ENCODE results near the gene OSBPL10. TPM values are rescaled to one million over a fixed set of nuclear protein-coding genes. Genes with fewer than 3 reads are reported as not detected.
A peak's percentile ranks its signal among the peaks of the same experiment; 100 is the strongest.

Gene OSBPL10
- total RNA-seq, 2 experiments from 2014 or later, result 0.09 to 0.22 TPM

- Mint-ChIP-seq H3K36me3 (peaks cover 15% of the 10 kb centered on the region), H3K9me3 (peaks cover 24% of the 10 kb centered on the region), H3K27ac (no peak overlapping the region), H3K27me3 (no peaks in the 10 kb centered on the region), H3K4me1 (peaks cover 13% of the 10 kb centered on the region), H3K4me3 (no peak overlapping the region)
- ATAC-seq (ENCODE audit: low read depth) (no peak), DNase-seq (no peak)
- POLR2A ChIA-PET, result no interaction called here
Measured at GRCh38 chr3:31920310-31920709, 60.8 kb downstream of the OSBPL10 start.

GRCh38 chr3:31919528-31919927 lies 61.5 kb downstream of the OSBPL10 start:
- ATAC-seq (ENCODE audit: low read depth) (no peak), DNase-seq (no peak)
- H3K36me3 Mint-ChIP-seq, result peaks cover 15% of the 10 kb centered on the region
- no peak overlapping the region for H3K27ac Mint-ChIP-seq
- POLR2A ChIA-PET, result no interaction called here
- H3K4me1 Mint-ChIP-seq, result peaks cover 13% of the 10 kb centered on the region
- peaks cover 24% of the 10 kb centered on the region for H3K9me3 Mint-ChIP-seq
- H3K27me3 Mint-ChIP-seq, result no peaks in the 10 kb centered on the region
- H3K4me3 Mint-ChIP-seq, result no peak overlapping the region

GRCh38 chr3:31918179-31919150 lies 62.6 kb downstream of the OSBPL10 start:
- H3K4me3 Mint-ChIP-seq, result peak overlapping the region; percentile 76
- H3K9me3 Mint-ChIP-seq, result peaks cover 22% of the 10 kb centered on the region
- peaks cover 13% of the 10 kb centered on the region for H3K4me1 Mint-ChIP-seq
- peaks cover 15% of the 10 kb centered on the region for H3K36me3 Mint-ChIP-seq
- POLR2A ChIA-PET, result no interaction called here
- H3K27me3 Mint-ChIP-seq, result no peaks in the 10 kb centered on the region
- ATAC-seq (ENCODE audit: low read depth) (peak; percentile 83), DNase-seq (no peak)
- peak overlapping the region; percentile 93 for H3K27ac Mint-ChIP-seq

GRCh38 chr3:31917303-31918005 lies 63.6 kb downstream of the OSBPL10 start:
- ATAC-seq (ENCODE audit: low read depth) (no peak), DNase-seq (no peak)
- peaks cover 15% of the 10 kb centered on the region for H3K36me3 Mint-ChIP-seq
- H3K4me3 Mint-ChIP-seq, result peak overlapping the region; percentile 37
- peaks cover 22% of the 10 kb centered on the region for H3K9me3 Mint-ChIP-seq
- POLR2A ChIA-PET, result no interaction called here
- no peaks in the 10 kb centered on the region for H3K27me3 Mint-ChIP-seq
- H3K27ac Mint-ChIP-seq, result peak overlapping the region; percentile 74
- peaks cover 13% of the 10 kb centered on the region for H3K4me1 Mint-ChIP-seq

- no peaks in the 10 kb centered on the region for H3K27me3 Mint-ChIP-seq
- no peaks in the 10 kb centered on the region for H3K9me3 Mint-ChIP-seq
- H3K4me1 Mint-ChIP-seq, result peaks cover 3% of the 10 kb centered on the region
- no peak overlapping the region for H3K4me3 Mint-ChIP-seq
- no peaks in the 10 kb centered on the region for H3K36me3 Mint-ChIP-seq
- POLR2A ChIA-PET, result no interaction called here
- ATAC-seq (ENCODE audit: low read depth) (no peak), DNase-seq (no peak)
- no peak overlapping the region for H3K27ac Mint-ChIP-seq
Measured at GRCh38 chr3:31911643-31912042, 69.4 kb downstream of the OSBPL10 start.

- Mint-ChIP-seq H3K4me1 (peaks cover 3% of the 10 kb centered on the region), H3K27me3 (no peaks in the 10 kb centered on the region), H3K36me3 (no peaks in the 10 kb centered on the region), H3K9me3 (no peaks in the 10 kb centered on the region), H3K27ac (no peak overlapping the region), H3K4me3 (no peak overlapping the region)
- ATAC-seq (ENCODE audit: low read depth), result no peak
- no peak for DNase-seq
- POLR2A ChIA-PET, result no interaction called here
Measured at GRCh38 chr3:31911124-31911523, 69.9 kb downstream of the OSBPL10 start.

- POLR2A ChIA-PET, result no interaction called here
Measured at GRCh38 chr3:31909455-31909854, 71.6 kb downstream of the OSBPL10 start.

GRCh38 chr3:31908391-31909097 lies 72.5 kb downstream of the OSBPL10 start:
- H3K4me3 Mint-ChIP-seq, result no peak overlapping the region
- POLR2A ChIA-PET, result no interaction called here
- no peak for ATAC-seq (ENCODE audit: low read depth)
- peaks cover 16% of the 10 kb centered on the region for H3K4me1 Mint-ChIP-seq
- DNase-seq, result no peak
- H3K27ac Mint-ChIP-seq, result no peak overlapping the region
- H3K9me3 Mint-ChIP-seq, result no peaks in the 10 kb centered on the region
- H3K36me3 Mint-ChIP-seq, result no peaks in the 10 kb centered on the region
- no peaks in the 10 kb centered on the region for H3K27me3 Mint-ChIP-seq

More at GRCh38 chr3:31909455-31909854, 71.6 kb downstream of the OSBPL10 start:
- no peak overlapping the region for H3K27ac Mint-ChIP-seq
- H3K27me3 Mint-ChIP-seq, result no peaks in the 10 kb centered on the region
- no peak for DNase-seq
- H3K36me3 Mint-ChIP-seq, result no peaks in the 10 kb centered on the region
- peaks cover 7% of the 10 kb centered on the region for H3K4me1 Mint-ChIP-seq
- ATAC-seq (ENCODE audit: low read depth), result no peak
- H3K9me3 Mint-ChIP-seq, result no peaks in the 10 kb centered on the region
- H3K4me3 Mint-ChIP-seq, result no peak overlapping the region

- Mint-ChIP-seq H3K4me1 (peaks cover 27% of the 10 kb centered on the region), H3K36me3 (no peaks in the 10 kb centered on the region), H3K9me3 (no peaks in the 10 kb centered on the region), H3K27ac (no peak overlapping the region), H3K4me3 (no peak overlapping the region), H3K27me3 (no peaks in the 10 kb centered on the region)
- ATAC-seq (ENCODE audit: low read depth), result no peak
- no peak for DNase-seq
- POLR2A ChIA-PET, result interaction anchor here (0.6 kb wide), 1 partner anchor 276 kb away, joined by 3 read pairs; no protein-coding TSS in a partner anchor
Measured at GRCh38 chr3:31906182-31906581, 74.9 kb downstream of the OSBPL10 start.

GRCh38 chr3:31903686-31904431 lies 77.2 kb downstream of the OSBPL10 start:
- Mint-ChIP-seq H3K4me1 (peaks cover 33% of the 10 kb centered on the region), H3K9me3 (no peaks in the 10 kb centered on the region), H3K27ac (peak overlapping the region; percentile 21), H3K4me3 (peak overlapping the region; percentile 34), H3K27me3 (no peaks in the 10 kb centered on the region), H3K36me3 (peaks cover 1% of the 10 kb centered on the region)
- no peak for DNase-seq
- POLR2A ChIA-PET, result no interaction called here
- peak; percentile 50 for ATAC-seq (ENCODE audit: low read depth)

- POLR2A ChIA-PET, result no interaction called here
- no peak for DNase-seq
- H3K27me3 Mint-ChIP-seq, result peaks cover 3% of the 10 kb centered on the region
- H3K36me3 Mint-ChIP-seq, result peaks cover 1% of the 10 kb centered on the region
- no peak overlapping the region for H3K4me3 Mint-ChIP-seq
- ATAC-seq (ENCODE audit: low read depth), result no peak
- H3K4me1 Mint-ChIP-seq, result peaks cover 30% of the 10 kb centered on the region
- no peak overlapping the region for H3K27ac Mint-ChIP-seq
- no peaks in the 10 kb centered on the region for H3K9me3 Mint-ChIP-seq
Measured at GRCh38 chr3:31900583-31900982, 80.5 kb downstream of the OSBPL10 start.

- no peak overlapping the region for H3K4me3 Mint-ChIP-seq
- no peaks in the 10 kb centered on the region for H3K9me3 Mint-ChIP-seq
- no peak for DNase-seq
- H3K36me3 Mint-ChIP-seq, result peaks cover 1% of the 10 kb centered on the region
- POLR2A ChIA-PET, result no interaction called here
- H3K27me3 Mint-ChIP-seq, result peaks cover 3% of the 10 kb centered on the region
- no peak for ATAC-seq (ENCODE audit: low read depth)
- H3K27ac Mint-ChIP-seq, result no peak overlapping the region
- peaks cover 8% of the 10 kb centered on the region for H3K4me1 Mint-ChIP-seq
Measured at GRCh38 chr3:31896648-31897433, 84.2 kb downstream of the OSBPL10 start.
